ENCODE data around the gene ODC1. TPM values are rescaled to one million over a fixed set of nuclear protein-coding genes. Genes with fewer than 3 reads are reported as not detected.

Gene ODC1
- total and polyA plus RNA-seq, 3 experiments from 2014 or later = 57.1 to 566 (median 565) TPM

DNA sequence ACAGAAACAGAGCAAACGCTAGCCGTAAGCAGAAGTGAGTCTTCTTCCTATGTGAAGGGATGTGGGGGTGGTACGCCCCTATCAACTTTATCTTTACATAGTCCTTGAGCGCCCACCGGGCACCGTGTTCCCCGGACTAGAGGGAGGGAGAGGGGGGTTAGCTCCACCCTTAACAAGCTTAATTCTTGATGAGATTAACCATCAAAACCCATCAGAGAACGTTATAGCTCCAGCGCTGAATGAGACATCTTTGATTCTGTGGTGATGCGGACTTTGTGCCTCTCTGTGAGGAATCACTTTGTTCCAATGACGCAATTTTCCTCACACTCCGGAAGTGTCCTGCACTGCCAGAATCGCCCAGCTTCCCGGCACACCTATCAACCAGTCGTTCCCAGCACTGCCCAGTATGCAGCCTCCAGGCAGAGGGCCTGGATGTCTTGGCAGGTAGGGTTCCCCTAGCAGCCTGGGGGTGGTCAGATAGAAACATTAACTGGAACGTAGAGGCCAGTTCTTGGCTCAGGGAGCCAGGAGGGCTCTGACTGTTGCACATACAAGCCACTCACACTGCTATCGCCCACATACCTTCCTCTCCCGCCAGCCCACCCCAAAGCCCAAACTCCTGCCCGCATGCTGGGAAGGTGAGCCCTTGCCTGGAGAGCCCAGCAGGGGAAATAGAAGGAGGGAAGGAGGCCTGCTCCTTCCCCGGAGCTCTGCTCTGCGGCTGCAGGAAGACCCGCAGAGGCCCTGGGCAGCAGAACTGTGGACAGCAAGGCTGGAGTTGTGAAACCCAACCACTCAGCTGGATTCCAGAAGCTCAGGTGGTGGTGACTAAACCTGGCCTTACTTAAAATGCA lies 1.9 kb upstream of the ODC1 start:
- Mint-ChIP-seq H3K4me3 (peak overlapping the region; percentile 44 to 80 (median 77)), H3K9me3 (no peaks in the 10 kb centered on the region), H3K27me3 (peaks cover 0 to 2% of the 10 kb centered on the region in 2 donors), H3K27ac (peak overlapping the region in 7 of 8 donors; percentile 6 to 93 (median 64)), H3K4me1 (peaks cover 23 to 37% (median 30%) of the 10 kb centered on the region in 3 donors), H3K36me3 (peaks cover 0 to 9% (median 0%) of the 10 kb centered on the region in 3 donors)
- ChIA-PET POLR2A (interaction anchor here (0.6 to 0.7 kb wide), 2 partner anchors 54 to 365 kb away, joined by 4 read pairs; no protein-coding TSS in a partner anchor), CTCF (interaction anchor here (0.6 to 6.0 kb wide), 3 partner anchors 16 to 342 kb away, joined by 4 to 50 read pairs (median 4); no protein-coding TSS in a partner anchor)
- H3K27me3 ChIP-seq (ENCODE audit: insufficient read depth, low read length, poor library complexity, severe bottlenecking) = no peaks in the 10 kb centered on the region
- H3K9me3 ChIP-seq (ENCODE audit: low read length) = no peaks in the 10 kb centered on the region
- no peak overlapping the region for H3K4me3 ChIP-seq (ENCODE audit: low read length)
- peaks cover 33% of the 10 kb centered on the region for H3K4me1 ChIP-seq (ENCODE audit: insufficient read depth, low read length)
- DNase-seq = peak in 1 of 5 donors; percentile 40
- H3K27ac ChIP-seq (ENCODE audit: low read depth, low read length) = peak overlapping the region; percentile 6
- H3K36me3 ChIP-seq (ENCODE audit: insufficient read depth, low read length) = no peaks in the 10 kb centered on the region

DNA sequence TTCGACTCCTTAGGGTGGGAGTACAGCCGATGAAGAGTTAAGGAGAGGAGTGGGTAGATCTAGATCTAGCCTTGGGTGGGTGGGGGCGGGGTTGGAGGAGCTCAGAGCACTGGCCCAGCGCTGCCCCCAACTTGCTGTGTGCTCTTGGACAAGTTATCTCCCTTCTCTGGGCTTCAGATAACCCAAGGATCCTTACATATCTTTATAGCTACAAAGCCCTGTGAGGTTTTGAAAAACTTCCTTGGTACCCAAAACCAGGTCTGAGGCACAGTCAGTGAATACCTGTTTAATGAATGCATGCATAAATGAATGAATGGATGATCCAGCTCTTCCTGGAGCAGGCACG lies 1.3 kb upstream of the ODC1 start:
- no peaks in the 10 kb centered on the region for H3K27me3 ChIP-seq (ENCODE audit: insufficient read depth, low read length, poor library complexity, severe bottlenecking)
- no peaks in the 10 kb centered on the region for H3K9me3 Mint-ChIP-seq
- ChIA-PET CTCF (interaction anchor here (1.4 to 6.0 kb wide), 2 partner anchors 15 to 218 kb away, joined by 4 to 50 read pairs; no protein-coding TSS in a partner anchor), POLR2A (interaction anchor here (0.6 to 0.7 kb wide), 2 partner anchors 55 to 364 kb away, joined by 4 read pairs; no protein-coding TSS in a partner anchor)
- H3K27ac ChIP-seq (ENCODE audit: low read depth, low read length) = peak overlapping the region; percentile 95
- peak overlapping the region; percentile 70 for H3K4me3 ChIP-seq (ENCODE audit: low read length)
- H3K4me3 Mint-ChIP-seq = peak overlapping the region; percentile 77 to 89 (median 79)
- peaks cover 0 to 14% (median 4%) of the 10 kb centered on the region in 3 donors for H3K36me3 Mint-ChIP-seq
- H3K36me3 ChIP-seq (ENCODE audit: insufficient read depth, low read length) = peaks cover 4% of the 10 kb centered on the region
- no peaks in the 10 kb centered on the region for H3K9me3 ChIP-seq (ENCODE audit: low read length)
- DNase-seq = no peak
- H3K27me3 Mint-ChIP-seq = no peaks in the 10 kb centered on the region
- H3K4me1 Mint-ChIP-seq = peaks cover 27 to 43% (median 36%) of the 10 kb centered on the region in 3 donors
- peak overlapping the region; percentile 58 to 95 (median 88) for H3K27ac Mint-ChIP-seq
- H3K4me1 ChIP-seq (ENCODE audit: insufficient read depth, low read length) = peaks cover 35% of the 10 kb centered on the region

DNA sequence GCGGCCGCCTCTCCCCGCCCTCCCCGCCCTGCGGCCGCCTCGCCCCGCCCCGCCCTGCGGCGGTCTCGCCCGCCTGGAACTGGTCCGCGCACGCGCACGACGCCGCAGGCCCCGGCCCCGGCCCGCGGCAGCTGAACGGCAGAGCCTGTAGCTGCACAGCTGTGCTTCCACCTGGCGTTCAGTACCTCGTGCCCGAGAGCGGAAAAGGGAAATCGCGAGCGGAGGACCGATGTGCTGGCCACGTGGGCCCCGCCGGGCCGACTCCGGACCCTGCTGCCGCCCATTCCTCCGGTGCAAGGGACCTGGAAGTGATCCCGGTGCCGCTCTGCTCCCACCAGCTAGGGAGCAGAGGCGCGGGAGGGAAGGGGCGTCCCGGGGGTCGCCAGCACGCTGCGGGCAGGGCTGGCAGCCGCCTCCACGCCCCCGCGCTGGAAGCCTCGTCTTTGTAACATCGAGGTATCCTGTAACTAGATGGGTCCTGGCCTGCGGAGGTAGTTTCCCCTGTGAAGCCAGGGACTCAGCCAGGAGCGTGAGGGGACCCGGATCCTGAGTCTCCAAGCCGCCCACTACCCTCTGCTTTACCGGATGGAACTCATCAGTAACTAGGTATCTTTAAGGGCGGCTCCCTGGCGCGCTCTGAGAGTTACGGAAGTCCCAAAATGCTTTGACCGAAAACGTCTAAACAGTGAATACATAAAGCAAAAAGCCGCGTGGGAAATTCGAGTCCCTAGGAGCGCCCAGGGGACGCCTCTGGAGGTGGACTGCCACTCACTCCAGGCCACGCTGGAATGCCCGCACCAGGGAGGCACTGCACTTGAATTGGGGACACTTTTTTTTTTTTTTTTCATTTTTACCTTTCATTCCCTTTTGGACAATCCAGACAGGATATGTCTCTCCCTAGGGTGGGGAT lies 704 bp upstream of the ODC1 start:
- Histone ChIP-seq H3K4me1 (ENCODE audit: insufficient read depth, low read length) (peaks cover 35% of the 10 kb centered on the region), H3K27me3 (ENCODE audit: insufficient read depth, low read length, poor library complexity, severe bottlenecking) (no peaks in the 10 kb centered on the region), H3K27ac (ENCODE audit: low read depth, low read length) (peak overlapping the region; percentile 95), H3K9me3 (ENCODE audit: low read length) (no peaks in the 10 kb centered on the region), H3K36me3 (ENCODE audit: insufficient read depth, low read length) (peaks cover 10% of the 10 kb centered on the region), H3K4me3 (ENCODE audit: low read length) (peak overlapping the region; percentile 70)
- Mint-ChIP-seq H3K36me3 (peaks cover 3 to 21% (median 7%) of the 10 kb centered on the region in 3 donors), H3K27ac (peak overlapping the region; percentile 64 to 95 (median 88)), H3K9me3 (no peaks in the 10 kb centered on the region), H3K27me3 (no peaks in the 10 kb centered on the region), H3K4me1 (peaks cover 29 to 45% (median 42%) of the 10 kb centered on the region in 3 donors), H3K4me3 (peak overlapping the region; percentile 77 to 89 (median 79))
- peak; percentile 89 to 97 (median 94) for DNase-seq
- CTCF ChIA-PET = interaction anchor here (0.7 to 6.0 kb wide), 11 partner anchors 15 to 376 kb away, joined by 3 to 50 read pairs (median 4); no protein-coding TSS in a partner anchor
- POLR2A ChIA-PET = interaction anchor here (0.5 to 2.1 kb wide), 13 partner anchors 14 to 1767 kb away, joined by 3 to 13 read pairs (median 4); partner anchors contain the start of genes ADAM17, HPCAL1 and ID2

DNA sequence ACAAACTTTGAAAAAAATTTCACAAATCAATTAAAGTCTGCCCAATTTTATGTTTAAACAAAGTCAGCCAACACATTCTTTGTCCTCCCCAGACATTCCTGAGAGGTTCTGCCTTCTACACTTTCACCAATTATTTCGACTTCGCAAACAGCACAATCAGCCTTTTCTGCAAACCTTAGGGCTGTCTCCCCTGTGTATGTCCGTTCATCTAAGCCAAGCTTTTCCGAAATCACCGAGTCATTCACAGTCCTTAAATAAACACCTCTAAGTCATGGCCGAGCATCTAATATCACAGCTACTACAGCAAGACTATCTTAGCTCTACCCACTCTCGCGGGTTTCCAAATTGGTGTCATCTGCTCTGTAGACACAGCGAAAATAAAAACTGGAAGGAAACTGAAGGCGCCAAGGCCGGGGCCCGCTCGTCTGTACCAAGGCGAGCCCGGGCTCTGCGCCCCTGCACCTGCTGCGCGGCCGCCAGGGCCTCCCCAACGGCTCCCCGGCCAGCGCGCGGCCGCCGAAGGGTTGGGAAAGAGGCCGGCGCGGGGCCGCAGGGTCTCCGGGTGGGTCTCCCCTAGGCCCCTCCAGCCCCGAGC lies 730 bp downstream of the ODC1 start:
- CTCF ChIA-PET = interaction anchor here (0.7 to 6.0 kb wide), 14 partner anchors 9 to 463 kb away, joined by 3 to 50 read pairs (median 3); no protein-coding TSS in a partner anchor
- peaks cover 29 to 45% (median 45%) of the 10 kb centered on the region in 3 donors for H3K4me1 Mint-ChIP-seq

DNA sequence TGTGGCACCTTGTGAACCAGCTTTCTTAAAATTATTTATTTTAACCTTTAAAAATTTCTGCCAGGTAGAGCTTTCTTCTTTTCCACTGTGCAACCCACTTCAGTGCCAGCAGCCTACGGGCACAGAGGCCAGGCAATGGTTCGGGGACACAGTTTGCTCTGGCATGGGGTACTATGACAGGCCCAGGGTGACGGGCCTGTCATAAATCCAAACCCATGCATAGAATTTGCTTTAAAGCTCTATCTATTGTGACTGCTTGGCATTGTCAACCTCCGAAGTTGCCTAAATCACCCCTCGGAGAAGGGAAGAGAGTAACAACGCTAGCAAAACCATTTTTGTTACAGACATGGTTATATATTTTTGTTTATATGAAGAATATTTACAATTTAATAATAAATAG lies 1.5 kb downstream of the ODC1 start:
- Histone ChIP-seq H3K4me3 (ENCODE audit: low read length) (peak overlapping the region; percentile 35), H3K9me3 (ENCODE audit: low read length) (no peaks in the 10 kb centered on the region), H3K27me3 (ENCODE audit: insufficient read depth, low read length, poor library complexity, severe bottlenecking) (no peaks in the 10 kb centered on the region), H3K36me3 (ENCODE audit: insufficient read depth, low read length) (peaks cover 28% of the 10 kb centered on the region), H3K4me1 (ENCODE audit: insufficient read depth, low read length) (peaks cover 35% of the 10 kb centered on the region), H3K27ac (ENCODE audit: low read depth, low read length) (peak overlapping the region; percentile 86)
- CTCF ChIA-PET = interaction anchor here (0.7 to 6.0 kb wide), 8 partner anchors 8 to 463 kb away, joined by 3 to 50 read pairs (median 4); no protein-coding TSS in a partner anchor
- H3K27ac Mint-ChIP-seq = peak overlapping the region in 6 of 8 donors; percentile 19 to 75 (median 49)
- peaks cover 29 to 45% (median 45%) of the 10 kb centered on the region in 3 donors for H3K4me1 Mint-ChIP-seq
- DNase-seq = peak in 1 of 5 donors; percentile 36
- POLR2A ChIA-PET = interaction anchor here (0.6 to 1.5 kb wide), 2 partner anchors 9 to 37 kb away, joined by 5 to 7 read pairs; no protein-coding TSS in a partner anchor
- H3K36me3 Mint-ChIP-seq = peaks cover 12 to 42% (median 15%) of the 10 kb centered on the region in 3 donors
- H3K4me3 Mint-ChIP-seq = peak overlapping the region; percentile 53 to 92 (median 78)
- H3K9me3 Mint-ChIP-seq = no peaks in the 10 kb centered on the region
- no peaks in the 10 kb centered on the region for H3K27me3 Mint-ChIP-seq

More for the DNA sequence above, 730 bp downstream of the ODC1 start:
- H3K9me3 ChIP-seq (ENCODE audit: low read length) = no peaks in the 10 kb centered on the region
- Mint-ChIP-seq H3K27me3 (no peaks in the 10 kb centered on the region), H3K9me3 (no peaks in the 10 kb centered on the region), H3K36me3 (peaks cover 7 to 34% (median 8%) of the 10 kb centered on the region in 3 donors), H3K27ac (peak overlapping the region; percentile 10 to 94 (median 87)), H3K4me3 (peak overlapping the region; percentile 78 to 92 (median 85))
- POLR2A ChIA-PET = interaction anchor here (0.6 to 2.1 kb wide), 10 partner anchors 10 to 1766 kb away, joined by 3 to 13 read pairs (median 6); partner anchors contain the start of genes ADAM17, HPCAL1, ID2 and KLF11
- no peaks in the 10 kb centered on the region for H3K27me3 ChIP-seq (ENCODE audit: insufficient read depth, low read length, poor library complexity, severe bottlenecking)
- H3K36me3 ChIP-seq (ENCODE audit: insufficient read depth, low read length) = peaks cover 20% of the 10 kb centered on the region
- peak overlapping the region; percentile 81 for H3K4me3 ChIP-seq (ENCODE audit: low read length)
- no peak for DNase-seq
- H3K4me1 ChIP-seq (ENCODE audit: insufficient read depth, low read length) = peaks cover 35% of the 10 kb centered on the region
- H3K27ac ChIP-seq (ENCODE audit: low read depth, low read length) = peak overlapping the region; percentile 86

DNA sequence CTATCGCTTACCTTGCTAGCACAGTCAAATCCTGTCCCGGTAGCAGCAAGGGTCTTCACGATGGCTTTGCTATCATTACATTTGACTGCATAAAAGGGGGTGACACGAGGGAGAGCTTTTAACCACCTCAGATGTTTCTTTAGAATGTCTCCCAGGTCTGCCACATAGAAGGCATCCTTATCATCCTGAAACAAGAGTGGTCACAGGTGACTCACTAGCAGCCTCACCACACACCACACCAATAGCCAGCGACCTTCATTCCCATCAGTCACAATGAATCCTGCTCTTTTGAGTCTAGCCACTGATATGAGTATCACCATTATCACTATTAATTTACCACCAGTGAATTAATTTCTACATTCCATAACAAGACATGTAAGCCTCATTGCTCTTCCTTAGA lies 3.7 kb downstream of the ODC1 start:
- Mint-ChIP-seq H3K4me1 (peaks cover 24 to 41% (median 36%) of the 10 kb centered on the region in 3 donors), H3K36me3 (peaks cover 12 to 64% (median 22%) of the 10 kb centered on the region in 3 donors), H3K27ac (peak overlapping the region in 6 of 8 donors; percentile 4 to 75 (median 38)), H3K9me3 (no peaks in the 10 kb centered on the region), H3K4me3 (peak overlapping the region in 1 of 7 donors; percentile 14), H3K27me3 (no peaks in the 10 kb centered on the region)
- Histone ChIP-seq H3K4me1 (ENCODE audit: insufficient read depth, low read length) (peaks cover 29% of the 10 kb centered on the region), H3K27ac (ENCODE audit: low read depth, low read length) (no peak overlapping the region), H3K9me3 (ENCODE audit: low read length) (no peaks in the 10 kb centered on the region), H3K4me3 (ENCODE audit: low read length) (no peak overlapping the region), H3K27me3 (ENCODE audit: insufficient read depth, low read length, poor library complexity, severe bottlenecking) (no peaks in the 10 kb centered on the region), H3K36me3 (ENCODE audit: insufficient read depth, low read length) (peaks cover 50% of the 10 kb centered on the region)
- ChIA-PET CTCF (interaction anchor here (0.8 to 6.0 kb wide), 3 partner anchors 10 to 348 kb away, joined by 3 to 50 read pairs (median 3); no protein-coding TSS in a partner anchor), POLR2A (interaction anchor here (0.5 to 1.0 kb wide), 2 partner anchors 12 to 311 kb away, joined by 3 to 9 read pairs; no protein-coding TSS in a partner anchor)
- DNase-seq = no peak
